ENCODE measurements around the gene R3HDM1. TPM values are rescaled to one million over a fixed set of nuclear protein-coding genes. Genes with fewer than 3 reads are reported as not detected.

R3HDM1 gene
- total and polyA plus RNA-seq, 11 donors: 5.7 to 24.3 (median 17.0) TPM

DNA sequence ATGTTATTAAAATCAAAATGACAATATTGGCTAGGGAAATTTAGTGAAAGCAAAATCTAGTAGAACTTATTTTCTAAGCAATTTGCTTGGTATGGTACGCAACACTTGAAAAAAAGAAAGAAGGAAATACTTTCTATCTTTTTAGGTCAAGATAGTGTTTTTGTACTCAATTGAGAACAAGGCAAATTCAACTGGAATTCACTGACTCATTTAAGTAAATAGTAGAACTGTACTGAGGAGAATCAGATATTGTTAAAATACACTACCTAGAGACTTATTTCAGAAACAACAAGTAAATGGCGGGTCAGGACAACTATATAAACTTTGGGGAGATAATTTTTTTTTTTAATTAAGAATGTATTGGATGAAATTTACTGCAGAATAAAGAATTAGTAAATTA is 19.2 kb upstream of the R3HDM1 start:
- no peak for ATAC-seq
- no peak overlapping the region for H3K4me3 ChIP-seq
- H3K4me1 ChIP-seq: no peaks in the 10 kb centered on the region
- DNase-seq: no peak
- intact Hi-C loops (cut with DNase I): no loop called here
- no peaks in the 10 kb centered on the region for H3K27me3 ChIP-seq
- 97 to 98% (median 97%) methylated on average over 2 of the region's 2 CpGs for WGBS, 4 donors
- H3K9me3 ChIP-seq: peaks cover 0 to 69% (median 12%) of the 10 kb centered on the region in 12 donors
- H3K27ac ChIP-seq: no peak overlapping the region
- TF ChIP-seq POLR2A (IDR thresholded peaks at IDR 0.05) (no peak), CTCF (IDR thresholded peaks at IDR 0.05) (no peak)
- H3K36me3 ChIP-seq: no peaks in the 10 kb centered on the region

GRCh38 chr2:135525786-135526185 is 5.5 kb upstream of the R3HDM1 start:
- Histone ChIP-seq H3K9me3 (no peaks in the 10 kb centered on the region), H3K27ac (no peak overlapping the region), H3K4me3 (no peak overlapping the region), H3K27me3 (no peaks in the 10 kb centered on the region), H3K36me3 (peaks cover 0 to 3% (median 0%) of the 10 kb centered on the region in 9 donors), H3K4me1 (peaks cover 0 to 6% (median 0%) of the 10 kb centered on the region in 12 donors)
- ATAC-seq (no peak), DNase-seq (no peak)
- 96 to 100% (median 99%) methylated on average over 1 of the region's 1 CpG for WGBS, 4 donors
- TF ChIP-seq POLR2A (IDR thresholded peaks at IDR 0.05) (no peak), CTCF (IDR thresholded peaks at IDR 0.05) (no peak)
- intact Hi-C loops (cut with DNase I): no loop called here

GRCh38 chr2:135528006-135528405 is 3.3 kb upstream of the R3HDM1 start:
- no peak overlapping the region for H3K4me3 ChIP-seq
- TF ChIP-seq POLR2A (IDR thresholded peaks at IDR 0.05) (no peak), CTCF (IDR thresholded peaks at IDR 0.05) (no peak)
- H3K4me1 ChIP-seq: peaks cover 0 to 17% (median 7%) of the 10 kb centered on the region in 12 donors
- DNase-seq: no peak
- intact Hi-C loops (cut with DNase I): no loop called here
- H3K27ac ChIP-seq: no peak overlapping the region
- 91 to 99% (median 95%) methylated on average over 3 of the region's 3 CpGs for WGBS, 4 donors
- peaks cover 0 to 3% (median 0%) of the 10 kb centered on the region in 9 donors for H3K36me3 ChIP-seq
- no peaks in the 10 kb centered on the region for H3K9me3 ChIP-seq
- no peak for ATAC-seq
- no peaks in the 10 kb centered on the region for H3K27me3 ChIP-seq

DNA sequence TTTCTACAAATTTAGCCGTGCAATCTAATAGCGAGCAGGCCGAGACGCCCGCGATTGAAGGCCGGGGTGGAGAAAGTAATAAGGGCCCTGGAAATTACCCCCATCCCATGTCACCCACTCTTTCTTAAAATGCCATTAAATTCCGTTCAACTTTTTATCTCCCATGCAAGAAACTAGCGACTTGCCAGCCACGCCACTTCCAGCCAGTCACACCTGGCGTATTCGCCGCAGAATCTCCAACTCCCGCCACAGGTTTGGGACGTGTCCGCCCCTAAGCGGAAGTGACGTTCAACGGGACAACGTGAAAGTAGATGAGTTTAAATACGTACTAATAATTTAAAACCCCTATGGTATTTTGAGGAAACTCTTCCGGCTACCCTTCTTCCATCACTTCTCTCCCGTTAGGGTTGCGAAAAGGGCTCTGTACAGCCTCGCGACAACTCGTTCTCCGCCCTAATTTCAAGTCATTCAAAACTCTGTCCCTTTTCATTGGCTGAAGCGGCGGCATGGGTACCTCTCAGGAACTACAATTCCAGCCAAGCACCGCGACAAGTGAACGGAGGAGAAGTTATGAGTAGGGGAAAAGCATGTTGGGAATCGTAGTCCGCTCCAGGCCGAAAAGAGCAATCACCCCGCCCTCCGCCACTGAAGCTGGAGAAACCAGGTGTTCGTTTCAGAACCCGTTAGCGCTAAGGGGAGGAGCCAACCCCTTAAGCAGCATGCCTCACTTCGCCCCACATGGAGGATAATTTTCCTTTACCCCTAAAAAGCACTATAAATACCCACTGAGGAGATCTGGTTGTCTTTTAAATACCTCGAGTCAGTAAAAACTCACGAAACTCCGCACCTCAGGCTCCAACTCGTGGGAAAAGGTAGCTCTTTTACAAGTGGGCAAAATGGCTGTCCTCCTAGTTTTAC is 712 bp upstream of the R3HDM1 start, which contains the start of gene ZRANB3:
Gene ZRANB3 (minus strand): TSS at position 906 of the 918 bp plus-strand sequence.
- peak within 1 kb of the TSS; percentile 82 to 97 (median 93) for H3K27ac ChIP-seq
- H3K27me3 ChIP-seq: no peaks in the 10 kb centered on the region
- H3K9me3 ChIP-seq: no peaks in the 10 kb centered on the region
- peaks cover 0 to 21% (median 7%) of the 10 kb centered on the region in 12 donors for H3K4me1 ChIP-seq
- 0% methylated on average over 46 of the region's 46 CpGs for WGBS, 4 donors
- no peaks in the 10 kb centered on the region for H3K36me3 ChIP-seq
- peak; percentile 91 to 96 (median 95) for DNase-seq
- intact Hi-C loops (cut with DNase I): loop anchor here in 4 of 10 donors (2.0 to 10.0 kb wide), 6 partner anchors 210 to 613 kb away; partner anchors contain the start of genes UBXN4 (in 4 of the 4), CCNT2 (in 3 of the 4) and RAB3GAP1 (in 2 of the 4)
- H3K4me3 ChIP-seq: peak within 1 kb of the TSS; percentile 61 to 92 (median 80)
- TF ChIP-seq CTCF (IDR thresholded peaks at IDR 0.05) (no peak), POLR2A (IDR thresholded peaks at IDR 0.05) (no peak)
- peak; percentile 90 to 94 (median 92) for ATAC-seq

All from heart left ventricle (tissue), 16 donors.